Esophagus muscularis mucosa (tissue), 3 donors: ENCODE measurements around the gene ELOVL2.

Source experiments
- CTCF ChIP-seq, 3 experiments: fragments of 200-600 bp in 2 of 3; fragments of 450-650 bp in 1 of 3; sonication (generic) in 2 of 3; IDR thresholded peaks; one replicate each; pipeline ENCODE4 v1.5.1; 2017 to 2019; ENCODE audit warnings: antibody characterized with exemption in 3 of 3, mild to moderate bottlenecking in 2 of 3, moderate library complexity in 1 of 3
- POLR2A ChIP-seq: fragments of 450-650 bp; IDR thresholded peaks from one replicate; pipeline ENCODE4 v1.6.1; 2017; ENCODE audit warnings: antibody characterized with exemption, moderate library complexity, mild to moderate bottlenecking, low read depth

GRCh38 chr6:11076540-11076939 is 32.4 kb upstream of the ELOVL2 start:
- TF ChIP-seq CTCF (IDR thresholded peaks at IDR 0.05), result no peak
- no peak for TF ChIP-seq POLR2A
